Erythroblast (primary cell): ENCODE measurements around the gene ZBTB20.

Experiments
- DNase-seq, 2 experiments: peaks; one replicate each; lab custom pipeline; 2025; lab: John Stamatoyannopoulos, UW
- GATA1 ChIP-seq: IDR thresholded peaks from 2 replicates; pipeline ENCODE4 v1.6.1; 2011; ENCODE audit warnings: low read depth, mild to moderate bottlenecking, control low read depth, low read length, moderate library complexity
- POLR2A ChIP-seq: IDR thresholded peaks from 2 replicates; pipeline ENCODE4 v1.6.1; 2011; ENCODE audit warnings: mild to moderate bottlenecking, low read length

Gene ZBTB20

DNA sequence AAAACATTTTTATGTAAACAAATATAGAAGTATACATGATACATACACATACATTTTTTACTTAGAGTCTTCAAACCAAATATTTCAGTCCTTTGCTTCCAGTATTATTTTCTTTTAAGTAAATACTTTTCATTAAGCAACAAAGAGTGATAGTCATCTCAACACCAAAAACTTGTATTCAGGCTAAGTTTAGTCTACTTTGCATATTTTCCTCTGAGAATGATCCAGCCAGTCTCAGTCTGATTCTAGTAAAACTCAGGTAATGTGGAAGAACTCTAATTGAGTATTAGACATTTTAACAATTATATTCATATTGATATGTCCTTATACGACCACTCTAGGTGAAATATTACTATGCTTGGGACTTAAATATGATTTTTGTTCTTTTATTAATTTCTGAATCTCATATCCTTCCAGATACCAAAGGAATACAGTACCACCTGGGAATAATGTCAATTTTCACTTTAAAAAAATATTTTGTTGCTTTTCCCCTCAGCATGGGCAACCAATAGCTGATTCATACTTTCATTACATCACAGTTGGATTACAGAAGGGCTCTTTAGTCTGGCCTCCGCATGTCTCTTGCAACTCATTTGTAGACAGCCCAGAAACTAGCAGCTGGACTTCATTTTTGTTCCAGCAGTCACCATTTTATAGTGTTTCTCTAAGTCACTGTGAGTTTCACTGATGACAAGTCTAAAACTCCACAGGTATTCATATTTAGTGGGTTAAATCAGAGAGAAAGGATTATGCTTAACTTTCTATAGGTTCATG lies 390.4 kb downstream of the ZBTB20 start:
- no peak for TF ChIP-seq GATA1
- TF ChIP-seq POLR2A, result no peak
- no peak for DNase-seq

DNA sequence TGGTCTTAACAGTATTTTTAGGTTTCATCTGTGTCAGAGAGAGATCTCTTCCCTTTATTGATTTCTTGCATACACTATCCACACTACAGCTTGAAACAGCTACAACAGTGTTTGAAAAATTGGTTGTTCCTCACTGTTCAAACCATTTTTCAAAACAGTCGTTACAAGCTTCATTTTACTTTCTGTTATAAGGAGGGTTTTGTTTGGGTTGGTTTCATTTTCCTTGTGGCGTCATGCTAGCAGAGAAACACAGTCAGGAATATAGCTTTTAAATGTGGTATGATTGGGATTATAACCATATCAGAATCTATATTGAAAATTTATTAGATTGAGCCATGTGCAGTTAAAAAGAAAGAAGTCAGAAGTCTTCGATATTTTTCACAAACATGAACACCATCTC lies 400.6 kb downstream of the ZBTB20 start:
- DNase-seq, result no peak
- TF ChIP-seq GATA1 (no peak), POLR2A (no peak)

DNA sequence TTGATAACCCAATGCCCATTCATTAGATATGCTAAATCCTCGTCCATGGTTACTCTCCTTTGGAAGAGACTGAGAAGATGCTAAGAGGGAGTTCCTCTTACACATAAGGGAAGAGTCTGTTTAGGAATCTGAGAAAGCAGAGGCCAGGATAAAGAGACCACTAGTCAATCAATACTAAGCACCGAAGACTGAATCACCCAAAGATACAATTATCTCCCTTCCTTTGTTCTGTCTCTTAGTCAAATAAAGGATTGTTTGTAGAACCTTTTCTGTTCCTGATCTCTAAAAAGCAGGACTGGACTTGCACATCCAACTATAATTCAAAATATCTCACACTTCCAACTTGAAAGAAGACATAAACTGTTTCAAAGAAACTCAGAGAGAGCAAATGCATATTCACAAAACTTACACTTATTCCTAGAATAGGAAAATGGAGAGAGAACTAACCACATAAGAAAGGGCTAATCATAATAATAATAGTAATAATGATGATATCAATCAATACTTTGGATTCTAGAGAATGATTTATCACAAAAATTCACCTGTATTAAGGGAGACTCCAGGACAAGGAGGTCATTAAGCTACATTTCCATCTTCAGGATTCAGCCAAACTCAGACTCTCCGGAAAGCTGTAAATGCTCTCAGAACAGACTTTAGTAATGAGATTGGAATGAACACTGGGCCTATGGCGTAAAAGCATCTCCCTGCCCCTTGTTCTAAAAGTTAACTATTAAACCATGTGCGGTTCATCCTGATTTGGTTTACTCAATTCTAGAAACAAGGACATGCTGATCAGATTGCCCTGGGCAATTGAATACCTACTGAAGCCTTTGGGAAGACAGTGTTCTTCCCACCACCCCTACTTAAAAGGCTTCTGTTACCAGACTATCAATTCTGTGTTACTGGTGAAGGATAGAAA lies 401.5 kb downstream of the ZBTB20 start:
- TF ChIP-seq POLR2A, result no peak
- TF ChIP-seq GATA1, result no peak
- DNase-seq, result no peak

DNA sequence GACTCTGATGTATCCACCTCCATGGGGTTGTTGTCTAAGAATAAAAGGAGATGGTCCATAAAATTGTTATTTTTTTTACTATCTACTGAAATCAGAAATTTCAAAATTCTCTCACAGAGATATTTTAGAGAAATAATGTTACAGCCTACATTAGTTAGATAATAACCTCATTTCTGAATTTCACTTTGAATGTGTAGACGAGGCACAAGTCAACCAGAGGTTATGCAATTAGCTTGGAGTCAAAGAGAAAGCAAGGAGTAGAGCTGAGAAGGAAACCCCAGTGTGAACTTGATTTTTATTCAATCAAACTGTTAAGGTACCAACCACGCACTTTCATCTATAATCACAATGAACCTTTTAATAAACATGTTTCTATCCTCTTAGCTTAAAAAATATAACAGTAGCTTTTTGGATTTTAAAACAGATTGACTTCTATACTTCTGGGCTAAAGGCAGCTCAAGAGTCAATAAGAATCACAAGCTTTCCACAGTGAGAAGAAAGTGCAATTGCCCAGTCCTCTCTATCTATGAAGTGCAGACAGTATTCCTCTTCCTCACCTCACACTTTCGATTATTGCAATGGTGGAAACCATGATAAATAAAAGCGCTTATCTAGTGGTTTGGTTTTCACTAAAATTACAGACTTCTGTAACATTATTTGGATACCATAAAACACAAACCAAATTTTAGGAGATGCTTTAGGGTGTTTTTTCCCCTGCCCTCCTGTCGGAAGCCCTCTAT lies 403.2 kb downstream of the ZBTB20 start:
- TF ChIP-seq POLR2A, result no peak
- no peak for TF ChIP-seq GATA1
- DNase-seq, result no peak

DNA sequence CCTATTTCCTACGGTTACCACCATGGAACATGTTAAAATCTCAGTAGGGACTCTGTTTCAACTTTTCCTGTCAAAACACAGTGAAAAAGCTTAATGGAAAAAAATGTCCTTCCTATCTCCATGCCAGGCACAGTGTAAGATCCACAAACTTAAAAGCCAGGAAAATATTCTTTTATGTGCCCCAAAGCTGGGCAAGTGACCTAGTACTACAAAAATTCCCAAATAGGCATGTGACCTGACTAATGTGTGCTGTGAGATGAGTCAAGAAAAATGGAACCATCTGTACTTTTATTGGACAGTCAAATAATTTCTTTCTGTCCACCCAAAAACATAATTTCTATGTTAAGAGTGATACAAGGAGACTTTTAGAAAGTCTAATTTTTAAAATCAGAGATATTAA lies 406.0 kb downstream of the ZBTB20 start:
- no peak for DNase-seq
- TF ChIP-seq POLR2A (no peak), GATA1 (no peak)

DNA sequence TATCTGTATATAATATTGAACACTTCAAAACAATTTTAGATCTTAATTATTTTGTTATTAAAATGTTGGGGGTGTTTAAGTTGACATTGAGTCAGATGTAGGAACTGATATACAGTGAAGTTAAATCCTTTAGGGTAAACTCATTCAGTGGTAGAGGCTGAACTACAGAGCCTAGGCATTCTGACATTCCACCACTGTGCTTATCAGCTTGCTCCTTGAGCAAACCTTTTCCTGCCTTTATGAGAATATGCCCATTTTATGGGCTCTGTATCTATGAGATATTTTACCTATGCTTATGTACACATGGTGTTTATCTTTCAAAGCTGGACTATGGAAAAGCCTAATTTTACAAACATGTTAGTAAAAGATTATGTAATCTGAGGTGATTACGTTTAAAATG lies 407.5 kb downstream of the ZBTB20 start:
- DNase-seq, result no peak
- no peak for TF ChIP-seq POLR2A
- TF ChIP-seq GATA1, result no peak

DNA sequence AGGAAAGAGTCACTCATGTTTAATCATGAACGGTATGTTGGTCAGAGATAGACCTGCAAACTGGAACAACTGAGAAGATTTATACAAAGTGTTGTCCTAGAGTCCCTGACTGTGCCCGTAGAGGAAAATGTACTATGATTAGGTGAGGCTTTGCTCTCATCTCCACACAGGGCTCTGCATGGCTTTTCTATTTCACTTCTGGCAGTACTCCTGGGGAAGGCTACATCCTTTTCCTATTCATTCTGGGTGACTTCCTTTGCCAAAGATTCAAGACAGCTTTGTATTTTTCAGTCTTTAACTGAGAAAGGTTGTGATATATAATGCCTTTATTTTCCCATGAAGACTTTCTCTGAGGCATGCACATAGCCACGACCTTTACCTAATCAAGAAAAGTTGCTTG lies 414.7 kb downstream of the ZBTB20 start:
- TF ChIP-seq POLR2A, result no peak
- no peak for TF ChIP-seq GATA1
- DNase-seq, result no peak

DNA sequence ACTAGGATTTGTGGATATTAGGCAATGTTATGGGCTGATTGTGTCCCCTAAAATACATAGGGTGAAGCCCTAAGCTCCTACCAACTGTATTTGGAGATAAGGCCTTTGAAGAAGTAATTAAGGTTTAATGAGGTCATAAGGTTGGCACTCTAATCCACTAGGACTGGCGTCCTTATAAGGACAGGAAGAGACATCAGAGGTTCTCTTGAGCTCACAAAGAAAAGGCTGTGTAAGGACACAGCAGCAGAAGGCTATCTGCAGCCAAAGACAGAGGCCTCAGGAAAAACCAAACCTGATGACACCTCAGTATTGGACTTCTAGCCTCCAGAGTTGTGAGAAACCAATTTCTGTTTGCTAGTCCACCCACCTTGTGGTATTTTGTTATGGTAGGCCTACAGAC lies 416.7 kb downstream of the ZBTB20 start:
- TF ChIP-seq GATA1 (no peak), POLR2A (no peak)
- no peak for DNase-seq

DNA sequence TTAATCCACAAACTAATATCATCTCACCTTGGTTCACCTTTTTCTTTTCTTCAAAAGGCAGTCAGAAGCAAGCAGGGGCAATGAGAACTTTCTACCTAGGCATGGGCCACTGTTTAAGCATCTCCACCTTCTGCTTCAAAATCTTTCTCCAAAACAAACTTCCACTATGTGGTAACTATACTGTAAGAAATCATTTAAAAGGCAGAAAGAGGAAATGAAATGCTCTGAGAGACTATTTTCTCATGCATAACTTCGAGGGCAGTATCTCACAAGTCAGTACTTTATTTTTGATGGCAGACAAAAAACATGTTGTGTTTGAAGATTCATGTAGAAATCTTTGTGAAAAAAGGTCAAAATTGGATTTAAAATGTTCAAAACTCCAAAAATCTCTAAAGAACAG lies 419.7 kb downstream of the ZBTB20 start:
- TF ChIP-seq POLR2A, result no peak
- TF ChIP-seq GATA1, result no peak

DNA sequence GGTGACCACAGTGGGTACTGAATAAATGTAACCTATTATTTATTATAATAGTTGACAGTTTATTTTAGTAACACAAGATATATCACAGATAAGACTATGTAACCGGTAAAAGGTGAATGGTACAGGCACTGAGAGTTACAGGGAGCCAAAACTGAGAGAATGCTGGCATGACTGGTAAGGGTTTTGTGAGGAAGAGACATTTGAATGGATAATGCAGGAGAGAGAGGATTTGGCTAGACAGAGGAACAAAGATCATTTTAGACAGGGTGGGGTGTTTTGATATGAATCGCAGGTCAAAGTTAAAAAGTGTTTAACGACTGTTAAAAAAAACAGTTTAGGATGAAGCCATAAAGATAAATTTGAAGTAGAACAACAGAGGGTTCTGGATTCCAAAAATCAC lies 421.1 kb downstream of the ZBTB20 start:
- TF ChIP-seq POLR2A (no peak), GATA1 (no peak)
- DNase-seq, result no peak

More for the DNA sequence above, 419.7 kb downstream of the ZBTB20 start:
- no peak for DNase-seq

DNA sequence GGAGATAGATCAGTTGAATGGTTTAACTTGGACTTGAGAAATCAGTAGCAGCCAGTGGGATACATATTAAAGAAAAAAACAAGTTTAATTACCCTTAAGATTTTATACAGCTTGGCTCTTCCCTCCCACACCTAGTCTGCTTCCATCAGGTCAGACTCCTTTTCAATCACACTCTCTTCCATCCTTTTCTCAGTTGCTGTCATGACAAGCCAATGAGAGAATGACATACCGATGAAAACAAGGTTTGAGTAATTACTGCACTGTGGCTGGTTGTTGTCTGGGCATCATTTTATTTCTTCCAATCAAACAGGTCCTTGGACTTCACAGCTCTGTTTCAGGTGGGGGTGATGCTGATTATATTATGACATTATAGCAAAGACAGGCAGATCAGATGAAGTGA lies 424.6 kb downstream of the ZBTB20 start:
- TF ChIP-seq GATA1, result no peak
- no peak for TF ChIP-seq POLR2A
- no peak for DNase-seq

DNA sequence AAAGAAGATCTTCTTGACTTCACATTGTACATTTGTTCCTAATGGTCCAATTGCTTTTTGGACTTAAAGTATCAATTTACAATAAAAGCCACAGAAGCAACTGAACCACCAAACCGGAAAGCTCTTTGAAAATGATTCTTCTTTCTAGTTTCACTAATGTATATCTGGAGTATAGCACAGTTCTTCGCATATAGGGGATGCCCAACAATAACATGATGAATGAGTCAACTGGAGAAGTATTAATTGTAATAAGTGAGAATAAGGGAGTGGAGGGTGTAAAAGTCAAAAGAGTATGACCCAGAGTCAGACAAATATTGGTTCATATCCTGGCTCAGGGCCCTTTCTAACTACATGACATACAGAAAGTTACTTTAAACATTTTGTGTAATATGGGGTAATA lies 425.2 kb downstream of the ZBTB20 start:
- no peak for DNase-seq
- TF ChIP-seq GATA1 (no peak), POLR2A (no peak)

DNA sequence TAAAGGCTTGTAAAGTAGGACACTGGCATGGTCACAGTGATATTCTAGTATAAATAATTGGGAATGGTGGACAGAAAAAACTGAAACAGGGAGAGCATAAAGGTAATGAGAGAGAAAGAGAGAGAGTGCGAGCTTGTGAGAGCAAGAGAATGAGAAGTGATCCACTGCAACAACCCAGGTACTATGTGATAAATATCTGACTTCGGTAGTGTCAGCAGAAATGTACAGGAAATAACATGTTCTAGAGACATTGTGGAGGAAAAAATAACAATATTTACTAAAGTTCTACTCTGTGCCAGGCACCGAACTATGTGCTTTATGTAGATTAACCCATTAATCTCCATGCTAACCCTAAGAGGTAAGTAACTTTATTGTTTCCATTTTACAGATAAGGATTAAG lies 425.9 kb downstream of the ZBTB20 start:
- no peak for DNase-seq
- TF ChIP-seq GATA1 (no peak), POLR2A (no peak)

DNA sequence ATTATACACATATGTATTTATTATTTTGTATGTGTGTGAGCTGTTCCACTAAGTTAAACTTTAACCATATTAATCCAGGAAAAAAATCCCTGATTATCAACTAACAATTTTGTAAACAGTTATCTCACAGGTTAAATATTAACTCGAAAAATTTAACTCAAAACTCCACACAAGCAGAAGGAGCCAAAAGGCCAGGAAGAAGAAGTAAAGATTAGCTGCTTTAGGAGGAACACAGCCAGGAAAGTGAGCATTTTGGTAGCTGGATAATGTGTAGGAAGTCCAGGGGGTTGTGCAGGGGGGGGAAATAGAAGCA lies 428.2 kb downstream of the ZBTB20 start:
- no peak for TF ChIP-seq GATA1
- TF ChIP-seq POLR2A, result no peak
- DNase-seq, result no peak
